A673 (cell line): ENCODE results near the gene FANCD2OS.

Experiments
- CTCF ChIP-seq: fragments of 300-800, 200-600 bp; sonication (generic); conservative IDR thresholded peaks from 2 replicates; pipeline ENCODE4 v1.5.1; 2017; ENCODE audit warnings: low read depth, mild to moderate bottlenecking, antibody characterized with exemption, low read length, moderate library complexity, mixed read lengths
- EZH2 ChIP-seq: fragments of 200-600 bp; sonication (generic); IDR thresholded peaks from 2 replicates; pipeline ENCODE4 v1.6.1; 2017; ENCODE audit warnings: borderline replicate concordance, low read depth, mild to moderate bottlenecking, mixed read lengths, antibody characterized with exemption, low read length; ENCODE audit not compliant: poor library complexity, severe bottlenecking

- no peak for TF ChIP-seq CTCF
- TF ChIP-seq EZH2: no peak
Measured at GRCh38 chr3:10093678-10094077, 14.4 kb downstream of the FANCD2OS start.
